GM12873 (cell line): ENCODE data around the gene PITRM1.

Experiments
- CTCF ChIP-seq: IDR thresholded peaks from 2 replicates; pipeline ENCODE4 v1.5.1; 2012; ENCODE audit warnings: low read depth, mild to moderate bottlenecking, moderate library complexity, low read length, control low read depth; ENCODE audit not compliant: insufficient read depth; ENCODE audit errors: missing control alignments

Gene PITRM1

GRCh38 chr10:3095373-3096139 is 77.0 kb downstream of the PITRM1 start:
- TF ChIP-seq CTCF: no peak

- TF ChIP-seq CTCF: no peak
Observed at GRCh38 chr10:3094609-3095036, 78.0 kb downstream of the PITRM1 start.

- no peak for TF ChIP-seq CTCF
Observed at GRCh38 chr10:3093996-3094395, 78.6 kb downstream of the PITRM1 start.

GRCh38 chr10:3091921-3092320 is 80.7 kb downstream of the PITRM1 start:
- TF ChIP-seq CTCF: no peak

GRCh38 chr10:3090914-3091787 is 81.4 kb downstream of the PITRM1 start:
- no peak for TF ChIP-seq CTCF

- no peak for TF ChIP-seq CTCF
Observed at GRCh38 chr10:3090388-3090787, 82.2 kb downstream of the PITRM1 start.
